Esophagus squamous epithelium (tissue), 4 donors: ENCODE results near the gene AHCTF1. TPM values are rescaled to one million over a fixed set of nuclear protein-coding genes. Genes with fewer than 3 reads are reported as not detected.

ENCODE experiments used
- small RNA-seq, 4 donors: library from RNA; depleted of rRNA; stranded (forward); fragments of <200 nt; gene quantifications; one replicate each; pipeline ENCODE3, GENCODE V24; 2016
- total RNA-seq, 4 donors: library from RNA; depleted of rRNA; stranded (reverse); fragments of >200 nt; gene quantifications; one replicate each; pipeline ENCODE4 v1.1.0, GENCODE V29; 2016

The AHCTF1 gene
- total RNA-seq, 4 donors from 2014 or later, result 12.3 to 38.7 (median 29.0) TPM

Small RNA genes lying within 50 kb of the gene (small RNA-seq; reads per million reads assigned to genes)
- 0 reads per million in 4 donors for gene AC113174.1
- 0 reads per million in 4 donors for gene RF00402

Other genes starting within 250 kb of the AHCTF1 start
- 1 to 10 TPM in 3 of 4 donors, under 1 TPM in 1; 0.95 to 8.2 (median 3.8) TPM for gene SCCPDH, start 207.5 kb downstream of the AHCTF1 start, total RNA-seq
- under 1 TPM; 0.15 to 0.76 (median 0.31) TPM for gene ZNF695, start 76.1 kb upstream of the AHCTF1 start, total RNA-seq
- 1 to 10 TPM in 2 of 4 donors, under 1 TPM in 2; 0.57 to 4.0 (median 1.1) TPM for gene ZNF670, start 146.9 kb upstream of the AHCTF1 start, total RNA-seq
- 1 to 10 TPM in 3 of 4 donors, under 1 TPM in 1; 0.95 to 6.7 (median 3.2) TPM for gene ZNF669, start 172.4 kb upstream of the AHCTF1 start, total RNA-seq
- gene ZNF124, start 240.1 kb upstream of the AHCTF1 start, total RNA-seq, result 10 to 100 TPM in 3 of 4 donors, 1 to 10 TPM in 1; 5.7 to 36.4 (median 14.1) TPM